H54 (cell line): ENCODE measurements around the gene TMEM147.

Experiments
- DNase-seq: peaks from one replicate; pipeline ENCODE4 v3.0.0; 2011; ENCODE audit warnings: low spot score, mixed read lengths; ENCODE audit not compliant: insufficient read length
- FAIRE-seq: peaks from 3 replicates; lab custom pipeline; 2011; peaks lifted over from hg19 to GRCh38; lab: Jason Lieb, UNC
- POLR2A ChIP-seq: IDR thresholded peaks from 2 replicates; pipeline ENCODE4 v1.6.1; 2011; ENCODE audit warnings: low read depth, mild to moderate bottlenecking, low read length

The TMEM147 gene

DNA sequence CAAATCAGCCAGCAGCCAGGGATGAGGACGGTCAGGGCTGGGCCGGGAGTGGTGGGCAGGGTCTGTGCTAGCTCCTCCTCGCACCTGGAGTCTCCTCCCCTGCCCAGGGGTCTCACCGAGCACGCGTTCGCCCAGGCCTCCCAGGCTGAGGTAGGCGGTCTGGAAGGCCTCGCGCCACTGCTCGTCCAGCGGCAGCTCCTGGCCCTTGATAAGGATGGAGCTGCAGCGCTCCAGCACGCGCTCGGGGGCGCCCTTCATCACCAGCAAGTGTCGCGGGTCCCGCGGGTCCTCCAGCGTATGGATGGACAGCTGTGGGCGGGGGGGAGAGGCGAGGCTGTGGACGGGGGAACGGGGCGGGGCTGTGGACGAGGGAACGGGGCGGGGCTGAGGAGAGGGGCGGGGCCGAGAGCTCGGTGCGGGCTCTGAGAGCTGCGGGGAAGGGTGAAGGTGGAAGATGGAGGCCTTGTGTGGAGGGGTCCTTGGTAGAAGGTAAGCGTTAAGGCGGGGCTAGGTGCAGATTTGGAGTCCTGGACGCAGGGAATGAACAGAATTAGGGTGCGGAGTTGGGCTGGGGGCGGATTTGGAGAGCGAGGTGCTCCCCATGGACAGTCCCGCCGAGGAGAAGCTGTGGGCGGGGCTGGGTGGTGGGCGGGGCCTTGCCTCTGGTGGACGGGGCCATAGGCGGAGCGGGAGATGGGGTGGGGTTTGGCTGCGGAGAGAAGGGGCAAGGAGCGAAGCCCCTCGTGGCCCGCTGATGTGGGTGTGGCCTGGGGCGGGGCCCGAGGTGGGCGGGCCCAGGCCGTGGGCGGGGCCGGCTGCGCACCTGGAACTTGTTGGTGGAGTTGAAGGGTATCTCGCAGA, 12.3 kb downstream of the TMEM147 start:
- no peak for TF ChIP-seq POLR2A
- DNase-seq (no peak), FAIRE-seq (no peak)

DNA sequence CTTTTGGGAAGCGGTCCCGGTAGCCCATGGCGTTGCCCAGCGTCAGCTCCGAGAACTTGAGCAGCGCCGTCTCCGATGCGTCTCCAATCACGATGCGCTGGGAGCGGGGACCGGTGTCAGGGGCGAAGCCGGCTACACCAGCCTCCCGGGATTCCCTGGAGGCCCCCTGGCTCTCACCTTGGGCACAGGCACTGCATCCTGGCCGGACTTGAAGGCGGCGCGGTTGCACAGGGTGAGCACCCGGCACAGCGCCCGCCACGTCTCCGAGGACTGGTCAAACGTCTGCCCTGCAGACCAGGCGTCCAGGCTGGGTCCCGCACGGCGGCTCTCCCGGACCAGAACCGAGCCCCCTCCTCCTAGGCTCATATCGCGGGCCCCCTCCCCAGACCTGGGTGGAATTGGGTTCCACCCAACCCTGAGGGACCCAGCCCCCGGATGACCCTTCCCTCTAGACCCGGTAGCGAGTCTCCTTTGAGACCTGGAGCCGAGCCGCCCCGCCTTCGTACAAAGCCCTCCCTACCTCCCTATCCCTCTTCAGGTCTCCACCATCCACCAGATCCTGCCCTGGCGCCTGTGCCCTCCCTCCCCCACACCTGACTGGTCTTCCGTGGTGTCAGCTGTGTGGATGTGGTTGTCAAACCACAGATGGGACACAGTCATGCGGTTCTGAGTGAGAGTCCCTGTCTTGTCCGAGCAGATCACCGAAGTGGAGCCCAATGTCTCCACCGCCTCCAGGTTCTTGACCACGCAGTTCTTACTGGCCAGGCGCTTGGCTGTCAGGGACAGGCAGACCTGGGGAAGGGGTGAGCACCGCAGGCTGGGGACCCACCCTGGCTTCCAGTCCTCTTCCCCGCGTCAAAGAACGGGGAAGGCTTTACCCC, 13.2 kb downstream of the TMEM147 start:
- TF ChIP-seq POLR2A = no peak
- no peak for FAIRE-seq
- no peak for DNase-seq

DNA sequence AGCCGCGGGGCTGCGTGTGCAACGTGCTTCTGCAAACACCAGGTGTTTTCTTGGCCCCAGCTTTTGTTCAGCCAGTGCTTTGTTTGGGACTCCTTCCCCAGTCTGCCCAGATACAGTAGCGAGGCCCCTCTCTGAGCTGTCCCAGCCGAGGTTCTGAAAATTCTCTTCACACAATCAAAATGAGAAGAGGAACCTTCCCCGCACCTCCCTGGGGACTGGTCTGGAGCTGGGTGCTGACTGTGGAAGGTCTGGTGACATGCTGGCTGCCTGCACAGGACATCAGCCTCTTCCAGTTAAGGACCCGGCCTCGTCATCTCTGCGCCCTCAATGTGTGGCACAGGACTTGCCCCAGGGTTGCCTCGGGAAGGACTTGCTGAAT, 13.8 kb downstream of the TMEM147 start:
- FAIRE-seq (no peak), DNase-seq (no peak)
- TF ChIP-seq POLR2A = no peak

DNA sequence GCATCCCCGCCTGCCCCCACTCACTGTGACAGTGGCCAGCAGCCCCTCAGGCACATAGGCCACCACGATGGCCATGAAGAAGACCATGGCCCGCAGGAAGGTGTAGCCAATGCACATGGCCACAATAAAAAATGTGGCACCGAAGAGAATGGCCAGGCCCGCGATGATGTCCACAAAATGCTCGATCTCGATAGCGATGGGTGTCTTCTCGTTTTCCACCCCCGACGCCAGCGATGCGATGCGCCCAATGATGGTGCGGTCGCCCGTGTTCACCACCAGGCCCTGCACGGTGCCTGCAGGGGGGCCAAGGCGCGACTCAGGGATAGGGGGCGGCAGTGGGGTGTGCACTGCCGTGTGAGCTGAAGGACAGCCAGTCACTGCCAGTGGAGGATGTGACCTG, 14.4 kb downstream of the TMEM147 start:
- DNase-seq (no peak), FAIRE-seq (no peak)
- no peak for TF ChIP-seq POLR2A

DNA sequence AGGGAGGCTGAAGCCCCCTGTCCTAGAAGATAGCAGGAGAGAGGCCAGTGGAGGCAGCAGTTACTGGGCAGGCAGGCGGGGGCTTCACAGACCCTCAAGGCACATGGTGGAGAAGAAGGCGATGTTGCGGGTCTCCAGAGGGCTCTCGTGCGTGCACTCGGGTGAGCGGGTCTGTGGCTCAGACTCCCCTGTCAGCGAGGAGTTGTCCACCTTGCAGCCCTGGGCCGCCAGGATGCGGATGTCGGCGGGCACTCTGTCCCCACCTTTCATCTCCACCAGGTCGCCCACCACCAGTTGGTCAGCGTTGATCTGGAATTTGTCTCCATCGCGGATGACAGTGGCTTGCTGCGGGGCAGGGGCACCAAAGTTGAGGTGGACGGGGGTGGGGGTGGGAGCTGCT, 14.8 kb downstream of the TMEM147 start:
- no peak for DNase-seq
- FAIRE-seq = no peak
- TF ChIP-seq POLR2A = no peak

DNA sequence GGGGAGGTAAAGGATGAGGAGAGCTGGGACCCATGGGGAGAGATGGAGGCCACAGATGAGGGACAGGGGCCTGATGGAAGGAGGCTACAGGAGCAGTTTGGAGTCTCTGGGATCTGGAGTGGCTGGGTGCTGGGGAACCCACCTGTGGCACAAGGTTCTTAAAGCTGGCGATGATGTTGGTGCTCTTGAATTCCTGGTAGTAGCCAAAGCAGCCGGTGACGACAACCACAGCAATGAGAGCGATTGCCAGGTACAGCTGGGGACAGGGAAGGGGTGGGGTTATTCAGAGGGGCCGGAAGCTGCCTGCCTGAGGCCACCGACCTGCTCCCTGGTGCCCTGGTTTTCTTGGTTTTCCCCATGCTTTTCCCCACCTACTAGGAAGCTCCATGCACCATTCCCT, 15.3 kb downstream of the TMEM147 start:
- FAIRE-seq = no peak
- no peak for TF ChIP-seq POLR2A
- DNase-seq = no peak

GRCh38 chr19:35561436-35561835, 16.0 kb downstream of the TMEM147 start:
- no peak for TF ChIP-seq POLR2A
- no peak for FAIRE-seq
- no peak for DNase-seq

DNA sequence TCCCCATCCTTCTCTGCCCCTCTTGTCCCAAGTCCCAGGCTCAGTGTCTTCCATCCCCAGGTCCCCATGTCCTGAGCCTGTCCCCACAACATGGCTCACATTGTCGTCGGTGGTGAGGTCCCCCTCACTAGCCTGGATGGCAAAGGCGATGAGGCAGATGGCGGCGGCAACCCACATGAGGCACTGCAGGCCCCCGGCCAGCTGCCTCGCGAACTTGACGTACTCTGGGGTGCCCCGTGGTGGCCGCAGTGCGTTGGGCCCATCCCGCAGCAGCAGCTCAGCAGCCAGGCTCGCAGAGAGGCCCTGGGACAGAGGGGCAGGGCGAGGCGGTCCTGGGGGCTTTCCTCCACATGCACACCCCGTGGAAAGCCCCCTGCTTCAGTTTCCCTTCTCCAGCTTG, 16.9 kb downstream of the TMEM147 start:
- FAIRE-seq (no peak), DNase-seq (no peak)
- no peak for TF ChIP-seq POLR2A

- TF ChIP-seq POLR2A = no peak
- FAIRE-seq (no peak), DNase-seq (no peak)
These were observed 17.4 kb downstream of the TMEM147 start for GRCh38 chr19:35562776-35563175.

GRCh38 chr19:35563207-35563829, 17.9 kb downstream of the TMEM147 start, which contains the start of gene ATP4A:
TSS of gene ATP4A (minus strand) at chr19:35563658. CDS start at chr19:35563629, 29 bp downstream.
- no peak for TF ChIP-seq POLR2A
- DNase-seq = no peak
- no peak for FAIRE-seq

- no peak for DNase-seq
- no peak for FAIRE-seq
- no peak for TF ChIP-seq POLR2A
These were observed 19.8 kb downstream of the TMEM147 start for GRCh38 chr19:35565016-35565856.

GRCh38 chr19:35566738-35567137, 21.3 kb downstream of the TMEM147 start:
- no peak for FAIRE-seq
- no peak for TF ChIP-seq POLR2A
- DNase-seq = no peak

DNA sequence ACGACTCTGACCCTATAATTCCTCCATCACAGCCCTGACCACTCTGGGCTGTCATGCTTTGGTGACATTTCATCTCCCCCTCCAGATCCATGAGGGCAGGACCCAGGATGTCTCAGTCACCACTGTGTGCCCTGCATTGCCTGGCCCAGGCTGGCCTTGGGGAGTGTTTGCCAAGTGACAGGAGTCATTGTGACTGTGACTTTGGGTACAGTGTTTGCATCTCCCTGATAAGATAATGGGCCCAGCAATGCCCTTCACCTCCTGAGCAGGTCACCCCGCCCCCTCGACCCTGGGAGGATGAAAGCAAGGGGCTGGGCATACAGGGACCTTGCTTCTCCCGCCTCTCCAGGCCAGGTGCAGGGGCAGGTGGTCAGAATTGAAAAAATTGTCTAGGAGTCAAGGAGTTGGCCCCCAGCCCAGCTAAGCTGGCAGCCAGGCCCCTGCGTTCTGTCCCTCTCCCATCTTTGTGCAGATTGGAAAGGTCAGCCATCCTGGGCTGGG, 23.9 kb downstream of the TMEM147 start:
- TF ChIP-seq POLR2A = no peak
- DNase-seq = no peak

More for the DNA sequence above, 23.9 kb downstream of the TMEM147 start:
- no peak for FAIRE-seq
